Stomach smooth muscle (tissue), 2 donors: Measurements from ENCODE around the gene DMBT1.

Experiments
- H3K27ac ChIP-seq: one replicate; pipeline ENCODE4 v1.7.0; 2013; ENCODE audit warnings: mild to moderate bottlenecking, low read length, inconsistent platforms
- H3K27me3 ChIP-seq, 2 donors: one replicate each; pipeline ENCODE4 v1.7.0; 2013; ENCODE audit warnings: low read length in 2 of 2; ENCODE audit not compliant: insufficient read depth in 2 of 2, control insufficient read depth in 1 of 2
- H3K36me3 ChIP-seq, 2 donors: one replicate each; pipeline ENCODE4 v1.7.0; 2013; ENCODE audit warnings: low read length in 2 of 2; ENCODE audit not compliant: control insufficient read depth in 2 of 2, insufficient read depth in 2 of 2
- H3K4me1 ChIP-seq: one replicate; pipeline ENCODE4 v1.7.0; 2013; ENCODE audit warnings: low read length; ENCODE audit not compliant: control insufficient read depth, insufficient read depth
- H3K4me3 ChIP-seq, 2 donors: one replicate each; pipeline ENCODE4 v1.7.0; 2013; ENCODE audit warnings: low read length in 2 of 2
- H3K9ac ChIP-seq, 2 donors: one replicate each; pipeline ENCODE4 v1.7.0; 2013; ENCODE audit warnings: low read length in 2 of 2, mild to moderate bottlenecking in 1 of 2
- H3K9me3 ChIP-seq, 2 donors: one replicate each; pipeline ENCODE4 v1.7.0; 2013; ENCODE audit warnings: low read length in 2 of 2; ENCODE audit not compliant: control insufficient read depth in 2 of 2
- donor health status: healthy.
- donor health status: Pancreatic carcinoma.

The DMBT1 gene

GRCh38 chr10:122560279-122560804 is at the start of gene DMBT1:
TSS of gene DMBT1 (plus strand) at chr10:122560754. CDS start at chr10:122560771, 17 bp downstream.
- Histone ChIP-seq H3K27me3 (peaks cover 2 to 9% of the 10 kb centered on the region in 2 donors), H3K9me3 (no peaks in the 10 kb centered on the region), H3K9ac (no peak within 1 kb of the TSS), H3K36me3 (no peaks in the 10 kb centered on the region), H3K4me1 (no peaks in the 10 kb centered on the region), H3K4me3 (no peak within 1 kb of the TSS), H3K27ac (no peak within 1 kb of the TSS)

- H3K36me3 ChIP-seq, result peaks cover 53 to 54% of the 10 kb centered on the region in 2 donors
- H3K9me3 ChIP-seq, result no peaks in the 10 kb centered on the region
- H3K9ac ChIP-seq, result no peak overlapping the region
- peaks cover 13% of the 10 kb centered on the region for H3K4me1 ChIP-seq
- no peak overlapping the region for H3K27ac ChIP-seq
- no peak overlapping the region for H3K4me3 ChIP-seq
- no peaks in the 10 kb centered on the region for H3K27me3 ChIP-seq
Measured at GRCh38 chr10:122513053-122513452, 47.5 kb upstream of the DMBT1 start.

GRCh38 chr10:122514045-122514840 is 46.3 kb upstream of the DMBT1 start:
- Histone ChIP-seq H3K4me1 (peaks cover 13% of the 10 kb centered on the region), H3K27me3 (no peaks in the 10 kb centered on the region), H3K4me3 (no peak overlapping the region), H3K9me3 (no peaks in the 10 kb centered on the region), H3K27ac (peak overlapping the region; percentile 24), H3K9ac (no peak overlapping the region), H3K36me3 (peaks cover 41 to 43% of the 10 kb centered on the region in 2 donors)

- Histone ChIP-seq H3K4me1 (peaks cover 13% of the 10 kb centered on the region), H3K27ac (peak overlapping the region; percentile 24), H3K36me3 (peaks cover 36 to 37% of the 10 kb centered on the region in 2 donors), H3K9me3 (no peaks in the 10 kb centered on the region), H3K9ac (no peak overlapping the region), H3K4me3 (no peak overlapping the region), H3K27me3 (no peaks in the 10 kb centered on the region)
Measured at GRCh38 chr10:122515022-122515424, 45.5 kb upstream of the DMBT1 start.

- Histone ChIP-seq H3K27ac (no peak overlapping the region), H3K4me3 (no peak overlapping the region), H3K4me1 (peaks cover 13% of the 10 kb centered on the region), H3K9me3 (no peaks in the 10 kb centered on the region), H3K27me3 (no peaks in the 10 kb centered on the region), H3K36me3 (peaks cover 30 to 32% of the 10 kb centered on the region in 2 donors), H3K9ac (no peak overlapping the region)
Measured at GRCh38 chr10:122515588-122516231, 44.8 kb upstream of the DMBT1 start.

- Histone ChIP-seq H3K27ac (no peak overlapping the region), H3K4me3 (no peak overlapping the region), H3K9ac (no peak overlapping the region), H3K36me3 (peaks cover 26 to 30% of the 10 kb centered on the region in 2 donors), H3K9me3 (no peaks in the 10 kb centered on the region), H3K4me1 (peaks cover 13% of the 10 kb centered on the region), H3K27me3 (no peaks in the 10 kb centered on the region)
Measured at GRCh38 chr10:122516734-122517133, 43.8 kb upstream of the DMBT1 start.

GRCh38 chr10:122519144-122519543 is 41.4 kb upstream of the DMBT1 start:
- no peaks in the 10 kb centered on the region for H3K9me3 ChIP-seq
- H3K9ac ChIP-seq, result no peak overlapping the region
- H3K4me3 ChIP-seq, result no peak overlapping the region
- no peaks in the 10 kb centered on the region for H3K27me3 ChIP-seq
- H3K27ac ChIP-seq, result no peak overlapping the region
- peaks cover 13% of the 10 kb centered on the region for H3K4me1 ChIP-seq
- H3K36me3 ChIP-seq, result peaks cover 16 to 17% of the 10 kb centered on the region in 2 donors

- H3K9me3 ChIP-seq, result no peaks in the 10 kb centered on the region
- H3K4me3 ChIP-seq, result no peak overlapping the region
- H3K27me3 ChIP-seq, result peaks cover 0 to under 1% of the 10 kb centered on the region in 2 donors
- H3K4me1 ChIP-seq, result peaks cover 13% of the 10 kb centered on the region
- H3K27ac ChIP-seq, result no peak overlapping the region
- H3K36me3 ChIP-seq, result peaks cover 11 to 13% of the 10 kb centered on the region in 2 donors
- H3K9ac ChIP-seq, result no peak overlapping the region
Measured at GRCh38 chr10:122519873-122520272, 40.7 kb upstream of the DMBT1 start.

GRCh38 chr10:122521011-122521410 is 39.5 kb upstream of the DMBT1 start:
- H3K4me1 ChIP-seq, result peaks cover 5% of the 10 kb centered on the region
- H3K27ac ChIP-seq, result no peak overlapping the region
- peaks cover 3 to 8% of the 10 kb centered on the region in 2 donors for H3K36me3 ChIP-seq

GRCh38 chr10:122524811-122525210 is 35.7 kb upstream of the DMBT1 start:
- Histone ChIP-seq H3K27me3 (peaks cover 0 to 2% of the 10 kb centered on the region in 2 donors), H3K27ac (no peak overlapping the region), H3K9me3 (no peaks in the 10 kb centered on the region), H3K36me3 (no peaks in the 10 kb centered on the region), H3K9ac (no peak overlapping the region), H3K4me1 (no peaks in the 10 kb centered on the region), H3K4me3 (no peak overlapping the region)

More at GRCh38 chr10:122521011-122521410, 39.5 kb upstream of the DMBT1 start:
- Histone ChIP-seq H3K9ac (no peak overlapping the region), H3K4me3 (no peak overlapping the region), H3K9me3 (no peaks in the 10 kb centered on the region), H3K27me3 (peaks cover 0 to 2% of the 10 kb centered on the region in 2 donors)
